MCF 10A (cell line): Measurements from ENCODE around the gene DUSP22. TPM values are rescaled to one million over a fixed set of nuclear protein-coding genes. Genes with fewer than 3 reads are reported as not detected.

Experiments
- BruUV-seq: library from RNA; stranded (reverse); fragments of 400-500 nt; replicated peaks from 2 replicates; lab custom pipeline; 2021; lab: Mats Ljungman, UMichigan
- CTCF ChIA-PET: fragments of 300-600 bp; sonication (Branson Sonifier 250); formaldehyde crosslinking; extraction: SDS; loops from one replicate; lab custom pipeline; 2021; ENCODE audit warnings: antibody characterized with exemption, inconsistent platforms; lab: Yijun Ruan, JAX
- POLR2A ChIA-PET: fragments of 300-600, 350-650 bp; sonication (Branson Sonifier 250); formaldehyde crosslinking; extraction: SDS; loops from one replicate; lab custom pipeline; 2020; ENCODE audit warnings: antibody characterized with exemption, inconsistent platforms; lab: Yijun Ruan, JAX
- DNase-seq: peaks from one replicate; pipeline ENCODE4 v3.0.0-alpha.2; 2018; ENCODE audit not compliant: unreplicated experiment
- H3K27ac Mint-ChIP-seq: one replicate; pipeline ENCODE4 v1.8.0; 2022; ENCODE audit warnings: mild to moderate bottlenecking, low read depth, mixed read lengths; ENCODE audit not compliant: unreplicated experiment
- H3K27me3 Mint-ChIP-seq: one replicate; pipeline ENCODE4 v1.8.0; 2022; ENCODE audit warnings: mixed read lengths; ENCODE audit not compliant: insufficient read depth, unreplicated experiment
- H3K36me3 Mint-ChIP-seq: one replicate; pipeline ENCODE4 v1.8.0; 2022; ENCODE audit warnings: mild to moderate bottlenecking, moderate library complexity, mixed read lengths; ENCODE audit not compliant: insufficient read depth, unreplicated experiment
- H3K4me1 Mint-ChIP-seq: one replicate; pipeline ENCODE4 v1.8.0; 2022; ENCODE audit warnings: mixed read lengths; ENCODE audit not compliant: insufficient read depth, unreplicated experiment
- H3K4me3 Mint-ChIP-seq: one replicate; pipeline ENCODE4 v1.8.0; 2022; ENCODE audit warnings: mild to moderate bottlenecking, moderate library complexity, mixed read lengths; ENCODE audit not compliant: unreplicated experiment
- H3K9me3 Mint-ChIP-seq: one replicate; pipeline ENCODE4 v1.8.0; 2022; ENCODE audit warnings: mixed read lengths; ENCODE audit not compliant: unreplicated experiment
- intact Hi-C: fragments of 100-400 bp; cut with micrococcal nuclease; formaldehyde crosslinking; loops from 2 replicates; pipeline ENCODE4 v1.14.1; 2022
- total RNA-seq: library from RNA; stranded (reverse); gene quantifications from 2 replicates; pipeline ENCODE4 v1.2.3, GENCODE V29; 2022
- TF ChIP-seq, protein P1 (sequence below): fragments of 200-600 bp; IDR thresholded peaks from one replicate; pipeline ENCODE4 v1.8.0; 2022; ENCODE audit warnings: antibody characterized with exemption, mild to moderate bottlenecking; ENCODE audit not compliant: unreplicated experiment

Gene DUSP22
- total RNA-seq, 1 experiment from 2014 or later: 29.4 TPM

DNA sequence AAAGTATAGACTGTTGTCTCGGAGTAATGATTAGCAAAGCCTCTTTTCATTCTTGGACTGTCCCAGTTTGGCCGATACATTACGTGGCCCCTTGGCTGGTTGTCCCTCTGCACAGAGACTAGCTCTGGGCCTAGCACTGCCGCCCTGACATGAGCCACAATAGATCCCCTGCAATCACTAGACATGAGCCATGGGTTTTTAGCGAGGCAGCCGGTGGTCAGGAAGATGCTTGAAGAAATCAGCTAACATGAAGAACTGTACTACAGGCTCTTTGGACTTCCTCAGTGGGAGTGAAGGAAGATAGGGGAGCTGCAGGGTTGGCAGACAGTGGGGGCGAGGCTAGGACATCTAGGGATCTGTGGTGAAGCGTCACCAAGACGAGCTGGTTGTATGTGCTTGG lies 11.0 kb downstream of the DUSP22 start:
- TF ChIP-seq, protein P1, sequence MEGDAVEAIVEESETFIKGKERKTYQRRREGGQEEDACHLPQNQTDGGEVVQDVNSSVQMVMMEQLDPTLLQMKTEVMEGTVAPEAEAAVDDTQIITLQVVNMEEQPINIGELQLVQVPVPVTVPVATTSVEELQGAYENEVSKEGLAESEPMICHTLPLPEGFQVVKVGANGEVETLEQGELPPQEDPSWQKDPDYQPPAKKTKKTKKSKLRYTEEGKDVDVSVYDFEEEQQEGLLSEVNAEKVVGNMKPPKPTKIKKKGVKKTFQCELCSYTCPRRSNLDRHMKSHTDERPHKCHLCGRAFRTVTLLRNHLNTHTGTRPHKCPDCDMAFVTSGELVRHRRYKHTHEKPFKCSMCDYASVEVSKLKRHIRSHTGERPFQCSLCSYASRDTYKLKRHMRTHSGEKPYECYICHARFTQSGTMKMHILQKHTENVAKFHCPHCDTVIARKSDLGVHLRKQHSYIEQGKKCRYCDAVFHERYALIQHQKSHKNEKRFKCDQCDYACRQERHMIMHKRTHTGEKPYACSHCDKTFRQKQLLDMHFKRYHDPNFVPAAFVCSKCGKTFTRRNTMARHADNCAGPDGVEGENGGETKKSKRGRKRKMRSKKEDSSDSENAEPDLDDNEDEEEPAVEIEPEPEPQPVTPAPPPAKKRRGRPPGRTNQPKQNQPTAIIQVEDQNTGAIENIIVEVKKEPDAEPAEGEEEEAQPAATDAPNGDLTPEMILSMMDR: no peak
- ChIA-PET POLR2A (interaction anchor here (1.4 kb wide), 1 partner anchor 10 kb away, joined by 4 read pairs; no protein-coding TSS in a partner anchor), CTCF (interaction anchor here (0.6 to 1.0 kb wide), 3 partner anchors 12 to 1034 kb away, joined by 3 to 5 read pairs (median 4); no protein-coding TSS in a partner anchor)
- no peak overlapping the region for H3K27ac Mint-ChIP-seq
- no peak for DNase-seq
- BruUV-seq: no TSS peak
- peaks cover 5% of the 10 kb centered on the region for H3K4me1 Mint-ChIP-seq
- no peaks in the 10 kb centered on the region for H3K36me3 Mint-ChIP-seq
- intact Hi-C loops: no loop called here
- H3K4me3 Mint-ChIP-seq: no peak overlapping the region
- no peaks in the 10 kb centered on the region for H3K9me3 Mint-ChIP-seq
- H3K27me3 Mint-ChIP-seq: no peaks in the 10 kb centered on the region

DNA sequence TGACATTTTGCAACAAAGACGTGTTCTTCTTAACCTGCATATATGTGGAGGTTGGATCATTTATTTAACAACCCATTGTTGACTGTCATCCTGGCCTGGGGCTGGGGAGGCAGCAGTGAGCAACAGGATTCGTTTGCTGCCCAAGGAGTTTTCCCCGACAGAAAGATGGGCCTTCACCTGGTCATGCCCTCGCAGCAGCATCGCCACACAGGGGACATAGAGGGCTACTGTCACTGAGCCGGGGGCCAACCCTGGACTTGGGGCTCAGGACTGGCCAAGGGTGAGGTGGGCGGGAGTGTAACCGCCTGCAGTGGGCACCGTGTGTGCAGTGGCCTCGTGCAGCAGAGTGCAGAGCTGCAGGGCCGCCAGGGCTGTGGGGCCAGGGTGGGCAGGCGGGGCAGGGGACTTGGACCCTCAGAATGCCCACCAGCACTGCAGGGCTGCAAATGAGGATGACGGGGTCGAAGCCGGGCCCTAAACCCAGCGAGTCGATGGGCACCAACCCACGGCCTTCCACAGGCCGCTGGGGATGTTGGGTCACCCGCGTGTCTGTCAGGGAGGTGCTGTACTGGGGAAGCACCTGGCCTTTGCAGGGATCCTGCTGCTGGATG lies 11.8 kb downstream of the DUSP22 start:
- Mint-ChIP-seq H3K4me1 (peaks cover 5% of the 10 kb centered on the region), H3K27ac (no peak overlapping the region), H3K27me3 (no peaks in the 10 kb centered on the region), H3K9me3 (no peaks in the 10 kb centered on the region), H3K36me3 (no peaks in the 10 kb centered on the region), H3K4me3 (no peak overlapping the region)
- intact Hi-C loops: no loop called here
- ChIA-PET POLR2A (interaction anchor here (1.4 kb wide), 1 partner anchor 10 kb away, joined by 4 read pairs; no protein-coding TSS in a partner anchor), CTCF (interaction anchor here (0.6 to 1.0 kb wide), 2 partner anchors 11 to 1033 kb away, joined by 3 to 5 read pairs; no protein-coding TSS in a partner anchor)
- TF ChIP-seq, protein P1: peak; percentile 7
- no peak for DNase-seq
- BruUV-seq: no TSS peak

DNA sequence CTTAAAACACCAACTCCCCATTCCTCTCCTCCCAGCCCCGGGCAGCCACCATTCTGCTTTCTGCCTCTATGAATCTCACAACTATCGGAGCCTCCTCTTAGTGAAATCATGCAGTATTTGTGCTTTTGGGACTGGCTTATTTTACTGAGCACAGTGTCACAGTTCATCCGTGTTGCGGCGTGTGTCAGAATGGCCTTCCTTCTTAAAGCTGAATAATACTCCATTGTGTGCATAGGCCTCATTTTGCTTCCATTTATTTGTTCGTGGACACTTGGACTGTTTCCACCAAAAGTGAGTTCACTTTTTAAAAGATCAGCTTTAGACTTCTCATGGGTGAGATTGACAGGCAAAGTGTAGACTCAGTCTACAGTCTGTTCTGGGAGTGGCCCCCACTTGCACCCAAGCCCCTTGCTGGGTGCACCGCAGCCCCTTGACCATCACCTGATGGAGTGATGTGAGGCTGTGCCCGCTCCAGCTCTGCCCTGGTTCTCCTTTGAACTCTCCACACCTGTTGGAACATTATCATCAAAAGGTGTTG lies 12.6 kb downstream of the DUSP22 start:
- ChIA-PET POLR2A (interaction anchor here (0.6 to 1.5 kb wide), 4 partner anchors 12 to 990 kb away, joined by 3 to 4 read pairs (median 3); partner anchors contain the start of gene DUSP22), CTCF (interaction anchor here (0.6 kb wide), 1 partner anchor 9 kb away, joined by 3 read pairs; no protein-coding TSS in a partner anchor)
- Mint-ChIP-seq H3K27me3 (no peaks in the 10 kb centered on the region), H3K36me3 (no peaks in the 10 kb centered on the region), H3K27ac (no peak overlapping the region), H3K4me1 (peaks cover 5% of the 10 kb centered on the region), H3K4me3 (no peak overlapping the region), H3K9me3 (no peaks in the 10 kb centered on the region)
- TF ChIP-seq, protein P1: no peak
- intact Hi-C loops: no loop called here
- BruUV-seq: TSS peak; percentile 24
- no peak for DNase-seq
